Left lung (tissue), 10 donors: ENCODE measurements around the gene P2RY6. TPM values are rescaled to one million over a fixed set of nuclear protein-coding genes. Genes with fewer than 3 reads are reported as not detected.
"Not testable (repeated sequence)": the region's sequence is repeated elsewhere in the genome, so short reads cannot be mapped to it uniquely, and the experiment has no call there.

Source experiments
- ATAC-seq: fragments of 200-7000 bp; cut with Tn5 transposase; one replicate; pipeline ENCODE4 v1.9.1; 2020; ENCODE audit warnings: moderate library complexity
- DNase-seq, 4 donors: peaks; one replicate each; pipeline ENCODE4 v3.0.0-alpha.2; 2013 to 2020
- H3K27ac ChIP-seq, 2 donors: fragments of 200-600 bp; sonication (generic) in 1 of 2; one replicate each; pipeline versions ENCODE4 v1.5.0 to v1.8.0; 2020 to 2021
- H3K27me3 ChIP-seq, 2 donors: fragments of 200-600 bp; sonication (generic) in 1 of 2; one replicate each; pipeline versions ENCODE4 v1.5.0 to v1.8.0; 2020 to 2021
- H3K36me3 ChIP-seq, 2 donors: fragments of 200-600 bp; sonication (generic) in 1 of 2; one replicate each; pipeline versions ENCODE4 v1.5.0 to v1.8.0; 2020 to 2021
- H3K4me1 ChIP-seq, 2 donors: fragments of 200-600 bp; one replicate each; pipeline ENCODE4 v1.8.0; 2021
- H3K4me3 ChIP-seq, 2 donors: fragments of 200-600 bp; sonication (generic) in 1 of 2; one replicate each; pipeline versions ENCODE4 v1.5.0 to v1.8.0; 2020 to 2021; ENCODE audit warnings: mild to moderate bottlenecking in 1 of 2
- H3K9me3 ChIP-seq, 2 donors: fragments of 200-600 bp; sonication (generic) in 1 of 2; one replicate each; pipeline versions ENCODE4 v1.5.0 to v1.8.0; 2020 to 2021
- CTCF ChIP-seq, 2 donors: fragments of 200-600 bp; sonication (generic) in 1 of 2; IDR thresholded peaks; one replicate each; pipeline versions ENCODE4 v1.5.0 to v1.8.0; 2021; ENCODE audit warnings: antibody characterized with exemption in 2 of 2
- intact Hi-C, 2 donors: fragments of 100-400 bp; cut with DNase I; formaldehyde crosslinking; loops; one replicate each; pipeline versions ENCODE4 v1.11.2 to v1.14.2; 2022
- polyA plus RNA-seq, 6 donors: library from polyadenylated mRNA; unstranded; fragments of 120-200 nt; gene quantifications; one replicate each; pipeline ENCODE4 v1.2.1, GENCODE V29; 2013; ENCODE audit not compliant: insufficient read length in 6 of 6
- total RNA-seq, 2 donors: library from RNA; stranded (reverse); fragmentation: NEBNext Ultra II Directional; extraction: Animal tissue kit (Norgen Biotek cat#: 25700); gene quantifications; one replicate each; pipeline ENCODE4 v1.2.1, GENCODE V29; 2021
- donor health status: DM: no; HTN: yes; CAD: no.
- donor health status: DM: no; HTN: no; CAD: no.

The P2RY6 gene
- total and polyA plus RNA-seq, 8 donors = 0.87 to 4.8 (median 1.9) TPM

GRCh38 chr11:73229896-73230875 lies 42.0 kb upstream of the P2RY6 start:
- H3K36me3 ChIP-seq = peaks cover 0 to 23% of the 10 kb centered on the region in 2 donors
- intact Hi-C loops = no loop called here
- H3K4me1 ChIP-seq = no peaks in the 10 kb centered on the region
- H3K27me3 ChIP-seq = no peaks in the 10 kb centered on the region
- no peak for TF ChIP-seq CTCF (IDR thresholded peaks at IDR 0.05)
- DNase-seq (peak in 1 of 4 donors; percentile 25), ATAC-seq (no peak)
- no peak overlapping the region for H3K4me3 ChIP-seq
- no peaks in the 10 kb centered on the region for H3K9me3 ChIP-seq
- no peak overlapping the region for H3K27ac ChIP-seq

DNA sequence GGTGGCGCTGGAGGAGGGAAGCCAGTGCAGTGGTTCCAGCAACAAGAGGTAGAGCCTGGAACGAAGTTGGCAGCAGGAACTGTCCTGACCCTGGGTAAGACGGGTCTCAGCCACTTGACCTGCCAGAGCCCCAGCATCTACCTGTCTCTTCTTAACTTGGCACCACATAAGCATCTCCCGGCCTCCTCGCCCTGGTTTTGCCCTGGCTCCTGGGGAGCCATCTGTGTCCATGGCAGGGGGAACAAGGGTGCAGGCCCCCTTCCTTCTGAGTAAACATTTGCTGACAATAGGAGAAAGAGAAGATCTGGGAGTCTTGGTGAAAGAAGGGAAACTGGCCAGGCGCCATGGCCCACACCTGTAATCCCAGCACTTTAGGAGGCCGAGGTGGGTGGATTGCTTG lies 41.2 kb upstream of the P2RY6 start:
- intact Hi-C loops = no loop called here

DNA sequence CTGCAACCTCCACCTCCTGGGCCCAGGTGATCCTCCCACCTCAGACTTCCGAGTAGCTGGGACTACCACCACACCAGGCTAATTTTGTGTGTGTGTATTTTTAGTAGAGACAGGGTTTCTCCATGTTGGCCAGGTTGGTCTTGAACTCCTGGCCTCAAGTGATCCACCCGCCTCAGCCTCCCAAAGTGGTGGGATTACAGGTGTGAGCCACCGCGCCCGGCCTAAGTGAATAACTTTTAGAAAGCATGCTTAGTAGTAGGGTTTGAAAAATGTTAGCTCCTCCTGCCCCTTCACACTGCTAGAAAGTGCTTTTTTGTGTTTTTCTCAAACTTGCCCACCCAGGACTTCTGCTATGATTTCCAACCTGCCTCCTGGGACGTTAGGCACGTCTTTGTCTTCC lies 39.7 kb upstream of the P2RY6 start:
- ATAC-seq, H3K27me3 ChIP-seq, H3K27ac ChIP-seq, DNase-seq, intact Hi-C loops, H3K4me1 ChIP-seq, H3K9me3 ChIP-seq, H3K4me3 ChIP-seq: not testable (repeated sequence)
- peaks cover 0 to 23% of the 10 kb centered on the region in 2 donors for H3K36me3 ChIP-seq

More for the DNA sequence above, 41.2 kb upstream of the P2RY6 start:
- H3K9me3 ChIP-seq = no peaks in the 10 kb centered on the region
- DNase-seq (peak in 1 of 4 donors; percentile 14), ATAC-seq (no peak)
- H3K27ac ChIP-seq = no peak overlapping the region
- no peak for TF ChIP-seq CTCF (IDR thresholded peaks at IDR 0.05)
- H3K4me3 ChIP-seq = no peak overlapping the region
- H3K4me1 ChIP-seq = no peaks in the 10 kb centered on the region
- peaks cover 0 to 23% of the 10 kb centered on the region in 2 donors for H3K36me3 ChIP-seq
- no peaks in the 10 kb centered on the region for H3K27me3 ChIP-seq

DNA sequence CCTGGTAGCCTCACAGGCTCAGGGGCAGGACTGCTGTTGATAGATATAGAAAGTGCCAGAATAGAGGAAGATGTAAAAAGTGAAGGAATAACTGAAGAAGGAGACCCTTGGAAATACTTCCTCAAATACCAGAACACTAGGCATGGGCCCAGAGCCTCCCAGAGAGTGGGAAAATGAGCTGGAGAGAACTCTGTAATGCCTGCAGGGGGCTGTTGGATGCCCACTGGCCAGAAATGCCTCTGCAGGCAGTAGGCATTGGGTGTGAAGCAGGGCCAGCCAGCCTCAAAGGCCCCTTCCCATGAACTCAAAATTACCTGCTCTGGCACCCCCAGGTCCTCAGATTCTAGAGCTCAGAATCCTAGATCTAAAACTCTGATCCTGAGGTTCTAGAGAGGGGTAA lies 38.9 kb upstream of the P2RY6 start:
- TF ChIP-seq CTCF (IDR thresholded peaks at IDR 0.05) = no peak
- DNase-seq = peak in 1 of 4 donors; percentile 18
- ATAC-seq = no peak
- intact Hi-C loops = no loop called here
- Histone ChIP-seq H3K4me1 (peaks cover 0 to 11% of the 10 kb centered on the region in 2 donors), H3K9me3 (no peaks in the 10 kb centered on the region), H3K4me3 (no peak overlapping the region), H3K36me3 (peaks cover 0 to 23% of the 10 kb centered on the region in 2 donors), H3K27ac (no peak overlapping the region), H3K27me3 (no peaks in the 10 kb centered on the region)

DNA sequence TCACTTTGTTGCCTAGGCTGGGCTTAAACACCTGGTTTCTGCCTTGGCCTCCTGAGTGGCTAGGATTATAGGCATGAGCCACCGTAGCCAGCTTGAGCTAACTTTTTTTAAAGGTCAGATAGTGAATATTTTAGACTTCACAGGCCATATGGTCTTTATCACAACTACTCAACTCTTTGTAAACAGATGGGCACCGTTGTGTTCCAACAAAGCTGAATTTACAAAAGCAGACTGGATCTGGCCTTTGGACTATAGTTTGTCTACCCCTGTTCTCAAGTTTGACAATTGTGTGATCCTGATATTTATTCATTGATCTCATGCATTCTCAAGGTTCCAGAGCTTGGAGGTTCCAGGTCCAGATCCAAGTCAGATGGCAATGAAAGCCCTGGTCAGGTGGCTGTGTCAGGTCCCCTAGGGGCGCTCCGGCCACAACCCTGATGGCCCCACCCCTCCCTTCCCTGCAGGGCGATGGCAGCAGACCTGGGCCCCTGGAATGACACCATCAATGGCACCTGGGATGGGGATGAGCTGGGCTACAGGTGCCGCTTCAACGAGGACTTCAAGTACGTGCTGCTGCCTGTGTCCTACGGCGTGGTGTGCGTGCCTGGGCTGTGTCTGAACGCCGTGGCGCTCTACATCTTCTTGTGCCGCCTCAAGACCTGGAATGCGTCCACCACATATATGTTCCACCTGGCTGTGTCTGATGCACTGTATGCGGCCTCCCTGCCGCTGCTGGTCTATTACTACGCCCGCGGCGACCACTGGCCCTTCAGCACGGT lies 38.3 kb upstream of the P2RY6 start:
- ATAC-seq = no peak
- H3K4me3 ChIP-seq = no peak overlapping the region
- no peak for TF ChIP-seq CTCF (IDR thresholded peaks at IDR 0.05)
- H3K27ac ChIP-seq = no peak overlapping the region
- peak in 2 of 4 donors; percentile 25 to 71 for DNase-seq
- no peaks in the 10 kb centered on the region for H3K27me3 ChIP-seq
- intact Hi-C loops = no loop called here
- no peaks in the 10 kb centered on the region for H3K9me3 ChIP-seq
- peaks cover 0 to 11% of the 10 kb centered on the region in 2 donors for H3K4me1 ChIP-seq
- peaks cover 0 to 23% of the 10 kb centered on the region in 2 donors for H3K36me3 ChIP-seq
